H9 (cell line): ENCODE results near the gene TBC1D7. TPM values are rescaled to one million over a fixed set of nuclear protein-coding genes. Genes with fewer than 3 reads are reported as not detected.

Experiments
- DNase-seq: peaks from one replicate; pipeline ENCODE4 v3.0.0-alpha.2; 2017
- H2AFZ ChIP-seq: one replicate; pipeline ENCODE4 v1.6.1; 2013; ENCODE audit warnings: mild to moderate bottlenecking, low read length, control low read depth, moderate library complexity
- H2AK5ac ChIP-seq: 2 replicates; pipeline ENCODE4 v1.6.1; 2013; ENCODE audit warnings: low read length, control low read depth, mixed read lengths; ENCODE audit not compliant: insufficient read length
- H2BK120ac ChIP-seq: one replicate; pipeline ENCODE4 v1.6.1; 2013; ENCODE audit warnings: low read depth, mild to moderate bottlenecking, low read length, control low read depth, inconsistent platforms; ENCODE audit not compliant: poor library complexity, severe bottlenecking
- H2BK12ac ChIP-seq: 2 replicates; pipeline ENCODE4 v1.6.1; 2013; ENCODE audit warnings: low read length, control low read depth, mixed read lengths, low read depth; ENCODE audit not compliant: insufficient read length
- H2BK15ac ChIP-seq: 2 replicates; pipeline ENCODE4 v1.6.1; 2013; ENCODE audit warnings: low read depth, low read length, control low read depth
- H2BK20ac ChIP-seq: one replicate; pipeline ENCODE4 v1.6.1; 2013; ENCODE audit warnings: low read depth, mild to moderate bottlenecking, low read length, control low read depth, inconsistent platforms; ENCODE audit not compliant: poor library complexity, severe bottlenecking
- H2BK5ac ChIP-seq: 2 replicates; pipeline ENCODE4 v1.6.1; 2013; ENCODE audit warnings: low read length, control low read depth, mixed read lengths; ENCODE audit not compliant: insufficient read length
- H3K14ac ChIP-seq: 2 replicates; pipeline ENCODE4 v1.6.1; 2013; ENCODE audit warnings: low read length, control low read depth; ENCODE audit not compliant: insufficient read depth
- H3K18ac ChIP-seq: 2 replicates; pipeline ENCODE4 v1.6.1; 2013; ENCODE audit warnings: low read depth, mild to moderate bottlenecking, mixed read lengths, low read length, control low read depth; ENCODE audit not compliant: insufficient read length
- H3K23ac ChIP-seq: 2 replicates; pipeline ENCODE4 v1.6.1; 2013; ENCODE audit warnings: low read length, control low read depth, mixed read lengths, low read depth; ENCODE audit not compliant: insufficient read length
- H3K23me2 ChIP-seq: 2 replicates; pipeline ENCODE4 v1.6.1; 2013; ENCODE audit warnings: low read depth, mild to moderate bottlenecking, mixed read lengths, low read length, control low read depth; ENCODE audit not compliant: insufficient read length, poor library complexity, severe bottlenecking
- H3K27ac ChIP-seq: 2 replicates; pipeline ENCODE4 v1.5.1; 2013; ENCODE audit warnings: low read length, control low read depth, mixed read lengths, low read depth; ENCODE audit not compliant: insufficient read length
- H3K27me3 ChIP-seq: 2 replicates; pipeline ENCODE4 v1.6.1; 2013; ENCODE audit warnings: low read length, control low read depth, inconsistent platforms; ENCODE audit not compliant: insufficient read depth
- H3K4ac ChIP-seq: 2 replicates; pipeline ENCODE4 v1.6.1; 2013; ENCODE audit warnings: low read depth, mild to moderate bottlenecking, control low read depth, inconsistent platforms, low read length, moderate library complexity
- H3K4me1 ChIP-seq: 2 replicates; pipeline ENCODE4 v1.6.1; 2013; ENCODE audit warnings: low read length, control low read depth, inconsistent platforms; ENCODE audit not compliant: insufficient read depth
- H3K4me2 ChIP-seq: 2 replicates; pipeline ENCODE4 v1.6.1; 2013; ENCODE audit warnings: low read length, control low read depth, mixed read lengths; ENCODE audit not compliant: insufficient read length, insufficient read depth
- H3K56ac ChIP-seq: 2 replicates; pipeline ENCODE4 v1.6.1; 2013; ENCODE audit warnings: low read depth, mild to moderate bottlenecking, mixed read lengths, low read length, control low read depth; ENCODE audit not compliant: insufficient read length
- H3K79me1 ChIP-seq: 2 replicates; pipeline ENCODE4 v1.6.1; 2013; ENCODE audit warnings: low read depth, mild to moderate bottlenecking, moderate library complexity, low read length, control low read depth, inconsistent platforms; ENCODE audit not compliant: insufficient read depth, poor library complexity, severe bottlenecking
- H3K79me2 ChIP-seq: 2 replicates; pipeline ENCODE4 v1.6.1; 2013; ENCODE audit warnings: low read length, control low read depth, inconsistent platforms; ENCODE audit not compliant: insufficient read depth
- H3K9ac ChIP-seq: 2 replicates; pipeline ENCODE4 v1.6.1; 2013; ENCODE audit warnings: low read length, control low read depth, mixed read lengths; ENCODE audit not compliant: insufficient read length; ENCODE audit errors: extremely low read depth
- H3K9me3 ChIP-seq: one replicate; pipeline ENCODE4 v1.6.1; 2013; ENCODE audit warnings: low read depth, low read length, inconsistent platforms; ENCODE audit not compliant: control insufficient read depth
- H3T11ph ChIP-seq: one replicate; pipeline ENCODE4 v1.6.1; 2013; ENCODE audit warnings: mild to moderate bottlenecking, low read length, control low read depth, inconsistent platforms
- H4K20me1 ChIP-seq: one replicate; pipeline ENCODE4 v1.6.1; 2013; ENCODE audit not compliant: control insufficient read depth, insufficient read length, insufficient read depth
- H4K5ac ChIP-seq: 2 replicates; pipeline ENCODE4 v1.6.1; 2013; ENCODE audit warnings: low read depth, mild to moderate bottlenecking, mixed read lengths, low read length, control low read depth; ENCODE audit not compliant: insufficient read length
- H4K8ac ChIP-seq: replicated peaks from 2 replicates; pipeline ENCODE4 v1.6.1; 2013; ENCODE audit warnings: low read length, control low read depth, mixed read lengths, low read depth; ENCODE audit not compliant: insufficient read length
- H4K91ac ChIP-seq: 2 replicates; pipeline ENCODE4 v1.6.1; 2013; ENCODE audit warnings: low read depth, mild to moderate bottlenecking, moderate library complexity, mixed read lengths, low read length, control low read depth; ENCODE audit not compliant: insufficient read length
- H3K27ac Mint-ChIP-seq, 3 experiments: 2 replicates in 2 of 3; 3 replicates in 1 of 3; pipeline ENCODE4 v1.8.0; 2020 to 2021; ENCODE audit warnings: mixed read lengths in 3 of 3, mild to moderate bottlenecking in 1 of 3, moderate library complexity in 1 of 3
- H3K27me3 Mint-ChIP-seq: 2 replicates; pipeline ENCODE4 v1.8.0; 2021; ENCODE audit warnings: low read depth, mild to moderate bottlenecking, moderate library complexity, mixed read lengths
- H3K36me3 Mint-ChIP-seq, 3 experiments: 2 replicates in 2 of 3; 3 replicates in 1 of 3; pipeline ENCODE4 v1.8.0; 2020 to 2021; ENCODE audit warnings: low read depth in 3 of 3, mixed read lengths in 3 of 3; ENCODE audit not compliant: insufficient read depth in 1 of 3
- H3K4me1 Mint-ChIP-seq, 2 experiments: 2 replicates each; pipeline ENCODE4 v1.8.0; 2020; ENCODE audit warnings: mixed read lengths in 2 of 2
- H3K4me3 Mint-ChIP-seq, 2 experiments: 2 replicates in 1 of 2; 3 replicates in 1 of 2; pipeline ENCODE4 v1.8.0; 2020 to 2021; ENCODE audit warnings: mild to moderate bottlenecking in 2 of 2, mixed read lengths in 2 of 2, moderate library complexity in 1 of 2
- H3K9me3 Mint-ChIP-seq, 2 experiments: 2 replicates in 1 of 2; 3 replicates in 1 of 2; pipeline ENCODE4 v1.8.0; 2020; ENCODE audit warnings: mild to moderate bottlenecking in 2 of 2, mixed read lengths in 2 of 2, moderate library complexity in 1 of 2
- WGBS: extraction: QIAGEN DNeasy Blood & Tissue Kit; methylation state at CpG from one replicate; pipeline ENCODE4 v1.1.7; 2013; ENCODE audit warnings: missing lambda C conversion rate, low lambda C conversion rate, mixed read lengths; ENCODE audit not compliant: insufficient read length; ENCODE audit errors: extremely low coverage; 5-methylcytosine and 5-hydroxymethylcytosine counted together
- total RNA-seq: library from RNA; stranded (reverse); gene quantifications from 2 replicates; pipeline ENCODE4 v1.2.1, GENCODE V29; 2021
- TF ChIP-seq, protein P1 (sequence below): fragments of 200-600 bp; sonication (generic); conservative IDR thresholded peaks from 3 replicates; pipeline ENCODE4 v1.8.0; 2021; ENCODE audit warnings: antibody characterized with exemption, mild to moderate bottlenecking

Gene TBC1D7
- total RNA-seq, 1 experiment from 2014 or later = 33.9 TPM

DNA sequence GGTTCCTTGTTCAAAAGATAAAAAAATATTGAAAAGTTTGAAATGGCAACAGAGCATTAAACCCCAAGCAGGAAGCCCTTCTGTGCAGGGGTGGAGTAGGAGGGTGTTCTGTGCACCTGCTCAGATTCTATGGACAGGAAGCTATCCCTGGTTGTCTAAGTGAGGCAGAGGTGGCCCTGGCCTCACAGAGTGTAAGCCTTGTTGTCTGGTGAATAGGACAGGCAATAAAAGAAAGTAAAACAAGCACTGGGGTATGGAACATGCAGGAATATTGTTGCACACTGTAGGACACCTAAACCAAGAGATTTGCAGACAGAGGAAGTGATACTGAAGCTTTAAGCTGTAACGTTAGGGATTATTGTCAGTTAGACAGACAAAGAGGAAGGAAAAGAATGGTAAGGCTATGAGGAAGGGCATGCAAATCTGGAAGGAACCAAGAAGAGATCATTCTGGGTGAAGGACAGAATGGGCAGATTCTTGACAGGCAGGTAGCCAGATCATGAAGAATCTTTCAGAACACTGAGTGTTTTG is 66.8 kb downstream of the TBC1D7 start:
- H2BK15ac ChIP-seq = no peak overlapping the region
- peaks cover 5 to 17% of the 10 kb centered on the region in 2 experiments for H3K4me1 Mint-ChIP-seq
- no peak overlapping the region for H4K8ac ChIP-seq
- H4K91ac ChIP-seq = no peak overlapping the region
- no peaks in the 10 kb centered on the region for H3K9me3 ChIP-seq
- no peak overlapping the region for H3K27ac ChIP-seq
- no peak overlapping the region for H2AK5ac ChIP-seq
- DNase-seq = no peak
- H3K4me1 ChIP-seq = no peaks in the 10 kb centered on the region
- H3K4me3 Mint-ChIP-seq = no peak overlapping the region
- H4K20me1 ChIP-seq = no peaks in the 10 kb centered on the region
- no peak overlapping the region for H3K18ac ChIP-seq
- H2BK12ac ChIP-seq = no peak overlapping the region
- TF ChIP-seq, protein P1, sequence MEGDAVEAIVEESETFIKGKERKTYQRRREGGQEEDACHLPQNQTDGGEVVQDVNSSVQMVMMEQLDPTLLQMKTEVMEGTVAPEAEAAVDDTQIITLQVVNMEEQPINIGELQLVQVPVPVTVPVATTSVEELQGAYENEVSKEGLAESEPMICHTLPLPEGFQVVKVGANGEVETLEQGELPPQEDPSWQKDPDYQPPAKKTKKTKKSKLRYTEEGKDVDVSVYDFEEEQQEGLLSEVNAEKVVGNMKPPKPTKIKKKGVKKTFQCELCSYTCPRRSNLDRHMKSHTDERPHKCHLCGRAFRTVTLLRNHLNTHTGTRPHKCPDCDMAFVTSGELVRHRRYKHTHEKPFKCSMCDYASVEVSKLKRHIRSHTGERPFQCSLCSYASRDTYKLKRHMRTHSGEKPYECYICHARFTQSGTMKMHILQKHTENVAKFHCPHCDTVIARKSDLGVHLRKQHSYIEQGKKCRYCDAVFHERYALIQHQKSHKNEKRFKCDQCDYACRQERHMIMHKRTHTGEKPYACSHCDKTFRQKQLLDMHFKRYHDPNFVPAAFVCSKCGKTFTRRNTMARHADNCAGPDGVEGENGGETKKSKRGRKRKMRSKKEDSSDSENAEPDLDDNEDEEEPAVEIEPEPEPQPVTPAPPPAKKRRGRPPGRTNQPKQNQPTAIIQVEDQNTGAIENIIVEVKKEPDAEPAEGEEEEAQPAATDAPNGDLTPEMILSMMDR = no peak
- H3K9ac ChIP-seq = no peak overlapping the region
- no peak overlapping the region for H2BK5ac ChIP-seq
- no peak overlapping the region for H4K5ac ChIP-seq
- no peak overlapping the region for H2AFZ ChIP-seq
- no peak overlapping the region for H3T11ph ChIP-seq
- no peak overlapping the region for H3K14ac ChIP-seq
- H3K36me3 Mint-ChIP-seq = peaks cover 10 to 12% (median 10%) of the 10 kb centered on the region in 3 experiments
- H2BK120ac ChIP-seq = no peak overlapping the region
- no peak overlapping the region for H3K56ac ChIP-seq
- H2BK20ac ChIP-seq = no peak overlapping the region
- no peaks in the 10 kb centered on the region for H3K23me2 ChIP-seq
- no peak overlapping the region for H3K27ac Mint-ChIP-seq
- no peak overlapping the region for H3K4me2 ChIP-seq
- no peaks in the 10 kb centered on the region for H3K79me2 ChIP-seq
- H3K27me3 ChIP-seq = no peaks in the 10 kb centered on the region
- WGBS = no CpG with 5 or more reads among the region's 1 CpG
- no peaks in the 10 kb centered on the region for H3K79me1 ChIP-seq
- no peak overlapping the region for H3K4ac ChIP-seq
- H3K23ac ChIP-seq = no peak overlapping the region
- H3K9me3 Mint-ChIP-seq = peaks cover 6 to 9% of the 10 kb centered on the region in 2 experiments
- H3K27me3 Mint-ChIP-seq = no peaks in the 10 kb centered on the region; the same call in 1 of the 2 replicates
